IPS DF 4.7 (cell line): Measurements from ENCODE around the gene LRMDA.

Experiments
- DNase-seq: peaks from one replicate; pipeline ENCODE4 v3.0.0-alpha.2; 2013; ENCODE audit warnings: low spot score; ENCODE audit errors: extremely low read depth

Gene LRMDA

DNA sequence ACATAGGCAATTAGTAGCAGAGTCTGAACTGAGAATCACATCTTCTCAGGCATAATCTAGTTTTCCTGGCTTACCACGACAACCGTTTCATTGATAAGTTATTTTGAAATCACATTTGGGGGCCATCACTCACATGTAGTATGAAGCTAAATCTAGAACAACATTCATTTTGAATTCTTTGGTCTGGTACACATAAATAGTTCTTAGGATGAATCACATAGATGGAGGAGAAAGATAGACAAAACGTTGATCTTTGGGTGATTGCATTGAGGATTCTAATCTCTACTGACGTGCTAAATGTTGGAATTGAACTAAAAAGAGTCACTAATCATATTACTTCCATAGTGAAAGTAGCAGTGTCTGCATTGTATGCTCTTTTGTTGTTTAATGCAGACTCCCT, 1022.6 kb downstream of the LRMDA start:
- DNase-seq: no peak

DNA sequence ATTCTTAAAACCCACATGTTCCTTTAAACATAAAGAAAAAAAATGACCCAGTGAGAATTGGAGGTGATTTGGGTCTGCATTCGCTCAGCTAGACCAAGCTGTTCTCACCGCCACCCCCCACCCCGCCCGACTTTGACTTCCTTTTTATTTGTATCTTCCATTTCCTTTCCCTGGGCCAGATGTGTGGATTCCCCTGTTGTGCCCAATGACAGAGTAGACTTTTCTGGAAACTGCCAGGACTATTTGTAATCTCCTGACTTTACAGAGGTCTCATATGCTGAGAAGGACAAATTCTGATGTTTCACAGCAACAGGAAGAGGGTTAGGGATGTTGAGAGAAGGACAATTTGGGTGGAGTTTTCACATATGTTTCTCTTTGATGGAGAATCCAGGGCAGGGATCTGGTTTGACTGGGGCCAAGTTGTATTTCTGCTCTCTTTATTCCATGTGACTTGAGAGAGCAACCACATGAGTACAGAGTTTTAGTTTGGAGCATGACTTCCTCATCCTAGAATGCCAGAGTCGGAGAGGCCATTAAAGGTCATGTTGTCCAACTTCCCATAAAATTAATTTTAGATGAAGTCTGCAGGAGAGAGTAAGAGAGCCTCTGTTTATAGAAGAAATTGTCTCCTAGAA, 1023.2 kb downstream of the LRMDA start:
- no peak for DNase-seq

- no peak for DNase-seq
These were observed 1024.8 kb downstream of the LRMDA start for GRCh38 chr10:76456197-76456596.

- DNase-seq: no peak
These were observed 1027.7 kb downstream of the LRMDA start for GRCh38 chr10:76459016-76459730.

- no peak for DNase-seq
These were observed 1029.6 kb downstream of the LRMDA start for GRCh38 chr10:76461024-76461423.

GRCh38 chr10:76463111-76463510, 1031.7 kb downstream of the LRMDA start:
- DNase-seq: no peak

DNA sequence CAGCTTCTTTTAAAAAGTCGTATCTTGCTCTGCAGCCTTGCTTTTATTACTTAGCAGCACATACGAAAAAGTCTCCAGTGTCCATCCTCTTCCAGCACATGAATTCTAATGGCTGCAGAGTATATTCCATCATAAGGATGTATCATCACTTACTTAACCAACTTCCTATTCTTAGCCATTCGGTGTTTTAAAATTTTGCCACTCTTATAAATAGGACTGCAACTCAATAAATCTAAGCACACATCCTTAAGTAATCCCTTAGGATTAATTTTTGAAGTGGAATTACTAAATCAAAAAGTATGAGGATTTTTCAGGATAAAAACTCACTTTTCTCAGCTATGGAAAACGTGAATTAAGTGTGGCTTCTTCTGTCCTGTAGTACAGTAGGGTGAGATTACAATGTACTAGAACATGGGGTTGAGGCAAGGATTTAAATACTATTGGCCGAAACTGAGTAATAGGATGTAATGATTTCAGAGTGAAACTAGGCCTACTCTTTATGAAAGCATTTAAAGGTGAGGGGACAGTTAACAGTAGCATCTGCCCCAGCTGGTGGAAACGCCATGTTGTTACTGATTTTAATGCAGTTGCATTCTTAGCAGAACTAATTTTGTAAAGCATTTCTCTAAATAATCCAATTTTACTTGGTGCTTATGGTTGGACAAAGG, 1035.5 kb downstream of the LRMDA start:
- no peak for DNase-seq

DNA sequence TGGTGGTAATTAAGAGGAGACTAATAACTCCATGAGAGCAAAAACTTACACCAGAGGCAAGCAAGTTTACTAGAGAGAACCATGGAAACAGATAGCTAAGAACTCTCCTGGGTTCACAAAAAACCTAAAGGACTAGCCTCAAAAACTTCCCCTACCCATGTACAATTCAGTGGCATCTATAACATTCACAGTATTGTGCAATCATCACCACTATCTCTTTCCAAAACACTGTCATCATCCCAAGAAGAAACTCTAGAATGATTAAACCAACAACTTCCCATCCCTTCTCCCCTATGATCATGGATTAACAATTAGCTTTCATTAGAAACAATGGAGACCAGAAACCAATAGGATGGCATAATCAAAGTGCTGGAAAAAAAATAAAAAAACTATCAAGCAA, 1038.3 kb downstream of the LRMDA start:
- no peak for DNase-seq

- DNase-seq: no peak
These were observed 1047.8 kb downstream of the LRMDA start for GRCh38 chr10:76479103-76479790.

GRCh38 chr10:76481178-76481577, 1049.8 kb downstream of the LRMDA start:
- DNase-seq: no peak

GRCh38 chr10:76487582-76487981, 1056.2 kb downstream of the LRMDA start:
- no peak for DNase-seq

GRCh38 chr10:76488602-76489001, 1057.2 kb downstream of the LRMDA start:
- no peak for DNase-seq

DNA sequence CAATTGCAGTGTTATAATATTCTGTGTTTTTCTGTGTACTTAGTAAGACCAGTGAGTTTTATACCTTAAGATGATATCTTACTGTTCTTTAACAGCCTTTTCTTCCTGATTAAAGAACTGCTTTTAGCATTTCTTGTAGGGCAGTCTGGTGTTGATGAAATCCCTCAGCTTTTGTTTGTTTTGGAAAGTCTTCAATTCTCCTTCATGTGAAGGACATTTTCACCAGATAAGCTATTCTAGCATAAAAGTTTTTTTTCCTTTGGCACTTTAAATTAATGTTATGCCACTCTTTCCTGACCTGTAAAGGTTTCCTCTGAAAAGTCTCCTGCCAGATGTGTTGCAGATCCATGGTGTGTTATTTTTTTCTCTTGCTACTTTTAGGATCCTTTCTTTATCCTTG, 1059.8 kb downstream of the LRMDA start:
- no peak for DNase-seq

GRCh38 chr10:76492026-76492425, 1060.6 kb downstream of the LRMDA start:
- DNase-seq: no peak

DNA sequence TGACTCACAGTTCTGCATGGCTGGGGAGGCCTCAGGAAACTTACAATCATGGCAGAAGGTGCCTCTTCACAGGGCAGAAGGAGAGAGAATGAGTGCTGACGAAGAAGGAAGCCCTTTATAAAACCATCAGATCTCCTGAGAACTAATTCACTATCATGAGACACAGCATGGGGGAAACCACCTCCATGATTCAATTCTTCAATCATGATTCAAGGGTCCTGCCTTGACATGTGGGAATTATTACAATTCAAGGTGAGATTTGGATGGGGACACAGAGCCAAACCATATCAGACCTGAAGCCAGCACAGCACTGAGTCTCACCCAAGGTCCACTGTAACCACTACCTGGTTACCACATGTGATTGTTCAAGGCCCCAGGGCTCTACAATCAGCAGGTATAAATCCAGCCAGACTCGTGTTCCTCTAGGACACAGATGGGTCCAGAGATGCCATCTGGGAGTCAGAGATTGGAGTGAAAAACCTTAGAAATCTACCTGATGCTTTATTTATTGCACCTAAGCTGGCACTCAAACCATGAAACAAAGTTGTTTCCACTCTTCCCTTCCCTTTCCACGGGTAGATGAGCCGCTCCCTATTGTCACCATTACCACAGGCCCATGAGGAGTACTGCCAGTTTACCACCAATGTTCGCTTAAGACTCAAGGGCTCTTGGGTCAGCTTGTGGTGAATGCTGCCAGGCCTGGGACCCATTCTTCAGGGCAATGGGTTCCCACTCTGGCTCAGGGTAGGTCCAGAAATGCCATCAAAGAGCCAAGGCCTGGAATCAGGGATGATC, 1061.5 kb downstream of the LRMDA start:
- DNase-seq: no peak

GRCh38 chr10:76497666-76498065, 1066.2 kb downstream of the LRMDA start:
- no peak for DNase-seq

GRCh38 chr10:76504823-76505222, 1073.4 kb downstream of the LRMDA start:
- DNase-seq: no peak

- DNase-seq: no peak
These were observed 1078.0 kb downstream of the LRMDA start for GRCh38 chr10:76509446-76509845.

DNA sequence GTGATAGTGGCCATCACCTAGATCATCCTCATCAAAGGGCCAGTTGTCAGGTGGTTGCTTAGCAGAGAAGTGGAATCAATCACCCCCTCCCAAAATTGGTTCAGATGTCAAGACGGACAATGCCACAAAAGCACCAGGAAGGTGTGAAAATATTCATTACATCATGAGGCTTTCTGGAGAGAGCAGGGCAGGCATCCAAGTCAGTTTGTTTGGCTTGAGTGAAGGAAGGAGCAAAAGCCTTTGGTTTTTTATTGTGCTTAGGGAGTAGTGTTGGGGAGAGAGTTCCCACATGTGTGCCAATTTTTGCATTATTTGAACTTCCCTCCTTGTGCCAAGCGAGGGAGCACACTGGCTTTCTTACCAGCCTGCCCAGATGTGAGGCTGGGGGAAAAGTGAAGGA, 1082.9 kb downstream of the LRMDA start:
- no peak for DNase-seq

- no peak for DNase-seq
These were observed 1083.4 kb downstream of the LRMDA start for GRCh38 chr10:76514869-76515268.

DNA sequence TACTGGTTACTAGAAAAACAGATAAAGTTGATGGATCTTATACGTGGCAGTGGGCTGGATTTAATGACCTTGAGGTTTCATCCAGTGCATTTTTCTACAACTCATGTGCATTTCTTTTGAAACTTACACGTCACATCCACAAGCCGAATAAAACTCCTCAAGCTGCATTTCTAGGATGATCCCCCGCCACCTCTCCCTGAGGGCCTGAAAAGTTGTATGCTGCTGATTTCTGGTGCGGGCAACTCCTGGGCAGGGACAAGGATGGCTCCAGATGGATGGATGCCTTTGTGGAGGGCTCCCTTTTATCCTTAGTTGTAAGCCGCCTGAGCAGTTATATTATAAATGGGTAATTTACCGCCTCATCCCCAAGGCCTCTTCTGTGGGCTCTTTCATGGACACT, 1091.1 kb downstream of the LRMDA start:
- DNase-seq: no peak
